DND-41 (cell line): ENCODE results near the gene IRAG1.

Experiments used
- ATAC-seq: fragments of 200-7000 bp; cut with Tn5 transposase; 3 replicates; pipeline ENCODE4 v1.9.1; 2021; ENCODE audit warnings: low read depth; ENCODE audit not compliant: insufficient read depth
- DNase-seq: peaks from one replicate; pipeline ENCODE4 v3.0.0-alpha.2; 2020
- H2AFZ ChIP-seq: 2 replicates; pipeline ENCODE4 v1.6.0; 2012; ENCODE audit warnings: low read depth, low read length
- H3K27ac ChIP-seq: 2 replicates; pipeline ENCODE4 v1.5.1; 2012; ENCODE audit warnings: low read length, inconsistent platforms
- H3K27me3 ChIP-seq: fragments of 200-600 bp; sonication (generic); 2 replicates; pipeline ENCODE4 v1.6.0; 2012; ENCODE audit warnings: low read length, mild to moderate bottlenecking, inconsistent platforms; ENCODE audit not compliant: insufficient read depth, poor library complexity
- H3K36me3 ChIP-seq: 2 replicates; pipeline ENCODE4 v1.5.1; 2012; ENCODE audit warnings: low read length, inconsistent platforms; ENCODE audit not compliant: insufficient read depth
- H3K4me1 ChIP-seq: 2 replicates; pipeline ENCODE4 v1.5.1; 2012; ENCODE audit warnings: mild to moderate bottlenecking, low read length; ENCODE audit not compliant: insufficient read depth
- H3K4me2 ChIP-seq: 2 replicates; pipeline ENCODE4 v1.6.0; 2012; ENCODE audit warnings: mild to moderate bottlenecking, moderate library complexity, low read length, inconsistent platforms; ENCODE audit not compliant: insufficient read depth
- H3K4me3 ChIP-seq, 2 experiments: fragments of 200-600 bp in 1 of 2; shearing (Covaris generic) in 1 of 2; 2 replicates each; pipeline ENCODE4 v1.5.1; 2012 to 2016; ENCODE audit warnings: inconsistent platforms in 2 of 2, low read length in 2 of 2, mild to moderate bottlenecking in 2 of 2, low read depth in 1 of 2, moderate library complexity in 1 of 2
- H3K79me2 ChIP-seq: 2 replicates; pipeline ENCODE4 v1.6.0; 2012; ENCODE audit warnings: low read length, inconsistent platforms; ENCODE audit not compliant: insufficient read depth
- H3K9ac ChIP-seq: 2 replicates; pipeline ENCODE4 v1.6.0; 2012; ENCODE audit warnings: low read depth, mild to moderate bottlenecking, inconsistent platforms, low read length, moderate library complexity
- H3K9me3 ChIP-seq: 2 replicates; pipeline ENCODE4 v1.5.1; 2012; ENCODE audit warnings: low read length, moderate library complexity, mild to moderate bottlenecking, inconsistent platforms; ENCODE audit not compliant: insufficient read depth, severe bottlenecking
- H4K20me1 ChIP-seq: 2 replicates; pipeline ENCODE4 v1.6.0; 2012; ENCODE audit warnings: low read length; ENCODE audit not compliant: insufficient read depth
- CTCF ChIP-seq: IDR thresholded peaks from 2 replicates; pipeline ENCODE4 v1.5.1; 2012; ENCODE audit warnings: borderline replicate concordance, low read length, moderate library complexity, mild to moderate bottlenecking; ENCODE audit not compliant: poor library complexity, severe bottlenecking; ENCODE audit errors: extremely low read depth
- EZH2 ChIP-seq: IDR thresholded peaks from 3 replicates; pipeline ENCODE4 v1.6.1; 2012; ENCODE audit warnings: borderline replicate concordance, low read depth, mild to moderate bottlenecking, moderate library complexity, low read length, inconsistent platforms; ENCODE audit not compliant: severe bottlenecking

The IRAG1 gene

GRCh38 chr11:10646681-10647355 lies 46.7 kb downstream of the IRAG1 start:
- Histone ChIP-seq H3K4me3 (no peak overlapping the region), H3K27ac (no peak overlapping the region), H3K79me2 (no peaks in the 10 kb centered on the region), H3K4me2 (no peak overlapping the region), H3K27me3 (peaks cover 11% of the 10 kb centered on the region), H3K36me3 (no peaks in the 10 kb centered on the region), H3K9ac (no peak overlapping the region), H3K4me1 (no peaks in the 10 kb centered on the region), H4K20me1 (no peaks in the 10 kb centered on the region), H2AFZ (no peak overlapping the region), H3K9me3 (no peaks in the 10 kb centered on the region)
- TF ChIP-seq EZH2 = no peak
- no peak for TF ChIP-seq CTCF
- DNase-seq (no peak), ATAC-seq (no peak)

GRCh38 chr11:10646005-10646404 lies 47.5 kb downstream of the IRAG1 start:
- Histone ChIP-seq H2AFZ (no peak overlapping the region), H3K4me3 (no peak overlapping the region), H3K4me1 (no peaks in the 10 kb centered on the region), H3K4me2 (no peak overlapping the region), H3K9me3 (no peaks in the 10 kb centered on the region), H4K20me1 (no peaks in the 10 kb centered on the region), H3K9ac (no peak overlapping the region), H3K36me3 (no peaks in the 10 kb centered on the region), H3K27ac (no peak overlapping the region), H3K27me3 (peaks cover 11% of the 10 kb centered on the region), H3K79me2 (no peaks in the 10 kb centered on the region)
- no peak for DNase-seq
- TF ChIP-seq EZH2 = no peak
- no peak for TF ChIP-seq CTCF
- no peak for ATAC-seq

- no peak overlapping the region for H3K27ac ChIP-seq
- TF ChIP-seq EZH2 = no peak
- no peak for TF ChIP-seq CTCF
- no peak overlapping the region for H3K4me3 ChIP-seq
- H3K27me3 ChIP-seq = peaks cover 9% of the 10 kb centered on the region
- no peaks in the 10 kb centered on the region for H4K20me1 ChIP-seq
- no peak for ATAC-seq
- H3K4me1 ChIP-seq = no peaks in the 10 kb centered on the region
- no peak overlapping the region for H3K4me2 ChIP-seq
- no peaks in the 10 kb centered on the region for H3K36me3 ChIP-seq
- H3K9ac ChIP-seq = no peak overlapping the region
- no peak overlapping the region for H2AFZ ChIP-seq
- H3K9me3 ChIP-seq = no peaks in the 10 kb centered on the region
- DNase-seq = no peak
- H3K79me2 ChIP-seq = no peaks in the 10 kb centered on the region
These were observed 48.3 kb downstream of the IRAG1 start for GRCh38 chr11:10645212-10645795.
